ENCODE measurements around the gene PTPRM. TPM values are rescaled to one million over a fixed set of nuclear protein-coding genes. Genes with fewer than 3 reads are reported as not detected.

PTPRM gene
- total RNA-seq, 1 donor from 2014 or later = 109 TPM

GRCh38 chr18:7899078-7899477 lies 332.0 kb downstream of the PTPRM start:
- DNase-seq = no peak

- DNase-seq = no peak
Observed at GRCh38 chr18:7900091-7900490, 333.0 kb downstream of the PTPRM start.

- no peak for DNase-seq
Observed at GRCh38 chr18:7901657-7902056, 334.5 kb downstream of the PTPRM start.

GRCh38 chr18:7902399-7902839 lies 335.3 kb downstream of the PTPRM start:
- DNase-seq = no peak

- DNase-seq = no peak
Observed at GRCh38 chr18:7904529-7904928, 337.4 kb downstream of the PTPRM start.

- no peak for DNase-seq
Observed at GRCh38 chr18:7908681-7909299, 341.7 kb downstream of the PTPRM start.

GRCh38 chr18:7914834-7915670 lies 347.9 kb downstream of the PTPRM start:
- DNase-seq = no peak

- DNase-seq = no peak
Observed at GRCh38 chr18:7918701-7919100, 351.6 kb downstream of the PTPRM start.

- DNase-seq = no peak
Observed at GRCh38 chr18:7919565-7919964, 352.4 kb downstream of the PTPRM start.

- DNase-seq = no peak
Observed at GRCh38 chr18:7921938-7922587, 354.9 kb downstream of the PTPRM start.

- DNase-seq = no peak
Observed at GRCh38 chr18:7923105-7923504, 356.0 kb downstream of the PTPRM start.

GRCh38 chr18:7924616-7925015 lies 357.5 kb downstream of the PTPRM start:
- no peak for DNase-seq

GRCh38 chr18:7926526-7926925 lies 359.4 kb downstream of the PTPRM start:
- no peak for DNase-seq

GRCh38 chr18:7927119-7927518 lies 360.0 kb downstream of the PTPRM start:
- no peak for DNase-seq

GRCh38 chr18:7931763-7932162 lies 364.6 kb downstream of the PTPRM start:
- DNase-seq = no peak

- DNase-seq = no peak
Observed at GRCh38 chr18:7937268-7937667, 370.2 kb downstream of the PTPRM start.

GRCh38 chr18:7939521-7939920 lies 372.4 kb downstream of the PTPRM start:
- DNase-seq = no peak

GRCh38 chr18:7940379-7940778 lies 373.3 kb downstream of the PTPRM start:
- DNase-seq = no peak

- DNase-seq = peak; percentile 4
Observed at GRCh38 chr18:7940971-7941370, 373.9 kb downstream of the PTPRM start.

GRCh38 chr18:7941533-7941932 lies 374.4 kb downstream of the PTPRM start:
- peak; percentile 84 for DNase-seq

GRCh38 chr18:7945882-7946281 lies 378.8 kb downstream of the PTPRM start:
- no peak for DNase-seq

GRCh38 chr18:7946734-7947377 lies 379.7 kb downstream of the PTPRM start:
- DNase-seq = peak; percentile 22

Data from tongue (tissue), 2 donors.